Gastrocnemius medialis (tissue), 4 donors: Measurements from ENCODE around the gene IGFBP4. TPM values are rescaled to one million over a fixed set of nuclear protein-coding genes. Genes with fewer than 3 reads are reported as not detected.
A peak's percentile ranks its signal among the peaks of the same experiment; 100 is the strongest.

ENCODE experiments used
- ATAC-seq, 2 donors: fragments of 150-250 bp; one replicate each; pipeline ENCODE4 v1.9.1; 2016
- DNase-seq, 2 donors: peaks; one replicate each; pipeline ENCODE4 v3.0.0-alpha.2; 2019
- H3K27ac ChIP-seq, 4 donors: fragments of 200-600 bp; sonication (generic); 1 replicate in 1 of 4; 2 replicates in 3 of 4; pipeline ENCODE4 v1.5.1; 2016 to 2018; ENCODE audit warnings: mild to moderate bottlenecking in 2 of 4, moderate library complexity in 1 of 4
- H3K27me3 ChIP-seq, 3 donors: fragments of 200-600 bp; sonication (generic) in 2 of 3; 1 replicate in 1 of 3; 2 replicates in 2 of 3; pipeline versions ENCODE4 v1.5.1 to v1.6.0; 2016 to 2019; ENCODE audit warnings: mild to moderate bottlenecking in 1 of 3, moderate library complexity in 1 of 3
- H3K36me3 ChIP-seq, 2 donors: fragments of 200-600 bp; sonication (generic) in 1 of 2; one replicate each; pipeline ENCODE4 v1.5.1; 2017 to 2018
- H3K4me1 ChIP-seq, 2 donors: fragments of 200-600 bp; sonication (generic) in 1 of 2; one replicate each; pipeline ENCODE4 v1.5.1; 2016 to 2017; ENCODE audit warnings: mild to moderate bottlenecking in 2 of 2
- H3K4me3 ChIP-seq, 4 donors: fragments of 200-600 bp; sonication (generic) in 3 of 4; 1 replicate in 1 of 4; 2 replicates in 3 of 4; pipeline ENCODE4 v1.5.1; 2016 to 2019; ENCODE audit warnings: mild to moderate bottlenecking in 2 of 4
- H3K9me3 ChIP-seq, 3 donors: fragments of 200-600 bp; sonication (generic) in 2 of 3; 1 replicate in 1 of 3; 2 replicates in 2 of 3; pipeline ENCODE4 v1.5.1; 2016 to 2019
- POLR2A ChIP-seq, 2 donors: fragments of 450-650 bp; IDR thresholded peaks; one replicate each; pipeline ENCODE4 v1.6.1; 2017; ENCODE audit warnings: antibody characterized with exemption in 2 of 2, mild to moderate bottlenecking in 2 of 2, moderate library complexity in 2 of 2
- in situ Hi-C, 4 donors: fragments of 200-750 bp; cut with MboI; loops; one replicate each; pipeline versions ENCODE4 v1.15.0 to v1.8.0; 2017; ENCODE audit warnings: low sequenced_read_pairs in 4 of 4
- intact Hi-C: fragments of 100-400 bp; cut with DNase I; formaldehyde crosslinking; loops from one replicate; pipeline ENCODE4 v1.15.1; 2023; ENCODE audit warnings: low total_unique reads
- total RNA-seq, 4 donors: library from RNA; depleted of rRNA; stranded (reverse); fragments of >200 nt; gene quantifications; one replicate each; pipeline versions ENCODE4 v1.1.0 to v1.2.3, GENCODE V29; 2016
- TF ChIP-seq, protein P1 (sequence below), 5 experiments: fragments of 450-650 bp in 3 of 5; fragments of 200-600 bp in 2 of 5; sonication (generic) in 2 of 5; IDR thresholded peaks in 4 of 5; conservative IDR thresholded peaks in 1 of 5; 1 replicate in 4 of 5; 2 replicates in 1 of 5; pipeline ENCODE4 v1.5.1; 2016 to 2019; ENCODE audit warnings: antibody characterized with exemption in 5 of 5, mild to moderate bottlenecking in 3 of 5, moderate library complexity in 3 of 5

The IGFBP4 gene
- total RNA-seq, 4 donors from 2014 or later: 14.5 to 56.8 (median 36.5) TPM

- H3K27ac ChIP-seq: peak overlapping the region in 1 of 4 donors; percentile 12
- no peaks in the 10 kb centered on the region for H3K36me3 ChIP-seq
- in situ Hi-C loops: loop anchor here in 1 of 4 donors (25.0 kb wide), 1 partner anchor 104 kb away; no protein-coding TSS in a partner anchor
- ATAC-seq: no peak
- no peak for DNase-seq
- peaks cover 0 to 8% of the 10 kb centered on the region in 2 donors for H3K4me1 ChIP-seq
- intact Hi-C loops: loop anchor here (5.0 kb wide), 1 partner anchor 71 kb away; the partner anchor contains the start of gene GJD3
- H3K4me3 ChIP-seq: no peak overlapping the region
- no peaks in the 10 kb centered on the region for H3K27me3 ChIP-seq
- TF ChIP-seq POLR2A (IDR thresholded peaks at IDR 0.05): no peak
- TF ChIP-seq, protein P1, sequence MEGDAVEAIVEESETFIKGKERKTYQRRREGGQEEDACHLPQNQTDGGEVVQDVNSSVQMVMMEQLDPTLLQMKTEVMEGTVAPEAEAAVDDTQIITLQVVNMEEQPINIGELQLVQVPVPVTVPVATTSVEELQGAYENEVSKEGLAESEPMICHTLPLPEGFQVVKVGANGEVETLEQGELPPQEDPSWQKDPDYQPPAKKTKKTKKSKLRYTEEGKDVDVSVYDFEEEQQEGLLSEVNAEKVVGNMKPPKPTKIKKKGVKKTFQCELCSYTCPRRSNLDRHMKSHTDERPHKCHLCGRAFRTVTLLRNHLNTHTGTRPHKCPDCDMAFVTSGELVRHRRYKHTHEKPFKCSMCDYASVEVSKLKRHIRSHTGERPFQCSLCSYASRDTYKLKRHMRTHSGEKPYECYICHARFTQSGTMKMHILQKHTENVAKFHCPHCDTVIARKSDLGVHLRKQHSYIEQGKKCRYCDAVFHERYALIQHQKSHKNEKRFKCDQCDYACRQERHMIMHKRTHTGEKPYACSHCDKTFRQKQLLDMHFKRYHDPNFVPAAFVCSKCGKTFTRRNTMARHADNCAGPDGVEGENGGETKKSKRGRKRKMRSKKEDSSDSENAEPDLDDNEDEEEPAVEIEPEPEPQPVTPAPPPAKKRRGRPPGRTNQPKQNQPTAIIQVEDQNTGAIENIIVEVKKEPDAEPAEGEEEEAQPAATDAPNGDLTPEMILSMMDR (IDR thresholded peaks at IDR 0.05 in 4 of 5, conservative IDR thresholded peaks at IDR 0.05 in 1 of 5): peak in 4 of 5 experiments; percentile 12 to 44 (median 24)
- no peaks in the 10 kb centered on the region for H3K9me3 ChIP-seq
These were observed 9.5 kb upstream of the IGFBP4 start for GRCh38 chr17:40433551-40434415.

- no peak for DNase-seq
- no peak overlapping the region for H3K27ac ChIP-seq
- ATAC-seq: no peak
- peaks cover 4 to 8% of the 10 kb centered on the region in 2 donors for H3K4me1 ChIP-seq
- no peak overlapping the region for H3K4me3 ChIP-seq
- TF ChIP-seq POLR2A (IDR thresholded peaks at IDR 0.05): no peak
- TF ChIP-seq, protein P1 (IDR thresholded peaks at IDR 0.05 in 4 of 5, conservative IDR thresholded peaks at IDR 0.05 in 1 of 5): no peak
- no peaks in the 10 kb centered on the region for H3K9me3 ChIP-seq
- intact Hi-C loops: no loop called here
- no peaks in the 10 kb centered on the region for H3K36me3 ChIP-seq
- in situ Hi-C loops: loop anchor here in 1 of 4 donors (25.0 kb wide), 1 partner anchor 101 kb away; no protein-coding TSS in a partner anchor
- no peaks in the 10 kb centered on the region for H3K27me3 ChIP-seq
These were observed 6.6 kb upstream of the IGFBP4 start for GRCh38 chr17:40436636-40437035.

- Histone ChIP-seq H3K27me3 (no peaks in the 10 kb centered on the region), H3K4me3 (no peak overlapping the region), H3K9me3 (no peaks in the 10 kb centered on the region), H3K36me3 (no peaks in the 10 kb centered on the region), H3K4me1 (peaks cover 4 to 8% of the 10 kb centered on the region in 2 donors), H3K27ac (no peak overlapping the region)
- in situ Hi-C loops (loop anchor here in 1 of 4 donors (25.0 kb wide), 1 partner anchor 100 kb away; no protein-coding TSS in a partner anchor), intact Hi-C loops (no loop called here)
- DNase-seq: no peak
- ATAC-seq: no peak
- TF ChIP-seq, protein P1 (IDR thresholded peaks at IDR 0.05 in 4 of 5, conservative IDR thresholded peaks at IDR 0.05 in 1 of 5): no peak
- TF ChIP-seq POLR2A (IDR thresholded peaks at IDR 0.05): no peak
These were observed 6.0 kb upstream of the IGFBP4 start for GRCh38 chr17:40437095-40437732.

GRCh38 chr17:40440166-40440565 is 3.1 kb upstream of the IGFBP4 start:
- DNase-seq (no peak), ATAC-seq (no peak)
- H3K27me3 ChIP-seq: peaks cover 0 to 2% (median 0%) of the 10 kb centered on the region in 3 donors
- H3K36me3 ChIP-seq: no peaks in the 10 kb centered on the region
- no peak overlapping the region for H3K4me3 ChIP-seq
- intact Hi-C loops: loop anchor here (5.0 kb wide), 1 partner anchor 43 kb away; no protein-coding TSS in a partner anchor
- peaks cover 0 to 4% of the 10 kb centered on the region in 2 donors for H3K4me1 ChIP-seq
- no peak overlapping the region for H3K27ac ChIP-seq
- H3K9me3 ChIP-seq: no peaks in the 10 kb centered on the region
- in situ Hi-C loops: loop anchor here (5.0 to 25.0 kb wide), 3 partner anchors 92 to 97 kb away; no protein-coding TSS in a partner anchor
- TF ChIP-seq POLR2A (IDR thresholded peaks at IDR 0.05): no peak
